CD4-positive, alpha-beta T cell treated with Interleukin-6 for 4 hours (primary cell): ENCODE measurements around the gene PSMB9.
A peak's percentile ranks its signal among the peaks of the same experiment; 100 is the strongest.
"Not testable (repeated sequence)": the region's sequence is repeated elsewhere in the genome, so short reads cannot be mapped to it uniquely, and the experiment has no call there.

Experiments
- DNase-seq: peaks from one replicate; pipeline ENCODE4 v3.0.0-alpha.2; 2020; ENCODE audit warnings: mixed read lengths

Gene PSMB9

GRCh38 chr6:32853541-32854375, at the start of gene PSMB9, which contains the start of gene TAP1:
PSMB9 (plus strand) TSS chr6:32854192; CDS start chr6:32854230, 38 bp downstream.
TAP1 (minus strand) TSS chr6:32853704; CDS start chr6:32853636, 68 bp downstream.
- peak; percentile 96 for DNase-seq

- not testable (repeated sequence) for DNase-seq
These were observed 48.6 kb upstream of the PSMB9 start for GRCh38 chr6:32805404-32805803.

GRCh38 chr6:32807020-32807580, 46.9 kb upstream of the PSMB9 start:
- DNase-seq = no peak

- DNase-seq = no peak
These were observed 44.8 kb upstream of the PSMB9 start for GRCh38 chr6:32809171-32809570.

GRCh38 chr6:32814145-32814544, 39.8 kb upstream of the PSMB9 start:
- no peak for DNase-seq

GRCh38 chr6:32815115-32815514, 38.9 kb upstream of the PSMB9 start:
- DNase-seq = no peak

GRCh38 chr6:32815996-32816395, 38.0 kb upstream of the PSMB9 start:
- no peak for DNase-seq

- DNase-seq = no peak
These were observed 37.2 kb upstream of the PSMB9 start, which contains the start of gene HLA-DOB for GRCh38 chr6:32816746-32817204. HLA-DOB (minus strand) TSS chr6:32817002; CDS start chr6:32816951, 51 bp downstream.

- DNase-seq = no peak
These were observed 35.1 kb upstream of the PSMB9 start for GRCh38 chr6:32818867-32819266.

- no peak for DNase-seq
These were observed 34.3 kb upstream of the PSMB9 start for GRCh38 chr6:32819729-32820128.

GRCh38 chr6:32825966-32826365, 28.0 kb upstream of the PSMB9 start:
- no peak for DNase-seq

GRCh38 chr6:32827025-32827424, 27.0 kb upstream of the PSMB9 start:
- DNase-seq = no peak

GRCh38 chr6:32829495-32829894, 24.5 kb upstream of the PSMB9 start:
- no peak for DNase-seq

GRCh38 chr6:32830017-32830416, 24.0 kb upstream of the PSMB9 start:
- no peak for DNase-seq

- DNase-seq = no peak
These were observed 23.1 kb upstream of the PSMB9 start for GRCh38 chr6:32830936-32831335.

GRCh38 chr6:32832535-32832934, 21.5 kb upstream of the PSMB9 start:
- DNase-seq = no peak

- no peak for DNase-seq
These were observed 20.3 kb upstream of the PSMB9 start for GRCh38 chr6:32833664-32834063.

- DNase-seq = no peak
These were observed 18.7 kb upstream of the PSMB9 start for GRCh38 chr6:32835167-32835893.

- DNase-seq = no peak
These were observed 17.1 kb upstream of the PSMB9 start for GRCh38 chr6:32836873-32837272.

GRCh38 chr6:32837651-32838113, 16.3 kb upstream of the PSMB9 start:
- DNase-seq = no peak

- DNase-seq = peak; percentile 98
These were observed 15.7 kb upstream of the PSMB9 start, which contains the start of gene TAP2 for GRCh38 chr6:32838114-32838958. TAP2 (minus strand) TSS chr6:32838739; CDS start chr6:32838233, 506 bp downstream.

GRCh38 chr6:32839356-32839755, 14.6 kb upstream of the PSMB9 start:
- no peak for DNase-seq
